Esophagus squamous epithelium (tissue), 5 donors: ENCODE measurements around the gene C17orf50. TPM values are rescaled to one million over a fixed set of nuclear protein-coding genes. Genes with fewer than 3 reads are reported as not detected.

Experiments used
- DNase-seq: peaks from one replicate; lab custom pipeline; 2025; lab: John Stamatoyannopoulos, UW
- H3K27ac ChIP-seq, 4 donors: fragments of 200-600 bp; sonication (generic); one replicate each; pipeline ENCODE4 v1.5.1; 2016 to 2019; ENCODE audit warnings: mild to moderate bottlenecking in 1 of 4
- H3K27me3 ChIP-seq, 4 donors: fragments of 200-600 bp; sonication (generic); 1 replicate in 3 of 4; 2 replicates in 1 of 4; pipeline versions ENCODE4 v1.5.1 to v1.6.0; 2017 to 2021; ENCODE audit warnings: antibody characterized with exemption in 1 of 4
- H3K36me3 ChIP-seq, 3 donors: fragments of 200-600 bp; sonication (generic); one replicate each; pipeline ENCODE4 v1.5.1; 2016 to 2019
- H3K4me1 ChIP-seq, 3 donors: fragments of 200-600 bp; sonication (generic); one replicate each; pipeline ENCODE4 v1.5.1; 2017 to 2019
- H3K4me3 ChIP-seq, 4 donors: fragments of 200-600 bp; sonication (generic); 1 replicate in 3 of 4; 2 replicates in 1 of 4; pipeline ENCODE4 v1.5.1; 2016 to 2019; ENCODE audit warnings: mild to moderate bottlenecking in 2 of 4, moderate library complexity in 1 of 4
- H3K9me3 ChIP-seq, 3 donors: fragments of 200-600 bp; sonication (generic); one replicate each; pipeline ENCODE4 v1.5.1; 2016 to 2019
- CTCF ChIP-seq, 6 experiments: fragments of 450-650 bp in 4 of 6; fragments of 200-600 bp in 2 of 6; sonication (generic) in 2 of 6; IDR thresholded peaks; one replicate each; pipeline ENCODE4 v1.5.1; 2016 to 2019; ENCODE audit warnings: antibody characterized with exemption in 6 of 6, mild to moderate bottlenecking in 4 of 6, moderate library complexity in 4 of 6
- POLR2A ChIP-seq, 4 donors: fragments of 450-650 bp; IDR thresholded peaks; one replicate each; pipeline ENCODE4 v1.6.1; 2017; ENCODE audit warnings: antibody characterized with exemption in 4 of 4, mild to moderate bottlenecking in 4 of 4, moderate library complexity in 3 of 4
- WGBS, 2 donors: methylation state at CpG; one replicate each; pipeline ENCODE4 v1.1.5; 2018; 5-methylcytosine and 5-hydroxymethylcytosine counted together
- intact Hi-C: fragments of 100-400 bp; cut with DNase I; formaldehyde crosslinking; loops from one replicate; pipeline ENCODE4 v1.15.0; 2022
- total RNA-seq, 4 donors: library from RNA; depleted of rRNA; stranded (reverse); fragments of >200 nt; gene quantifications; one replicate each; pipeline ENCODE4 v1.1.0, GENCODE V29; 2016
- donor health status: DM: yes; HTN: yes; CAD: no.

C17orf50 gene
- total RNA-seq: not detected

GRCh38 chr17:35760587-35760986 is at the start of gene C17orf50:
C17orf50 (plus strand) TSS chr17:35760887; CDS start chr17:35760942, 55 bp downstream.
- WGBS, 2 donors: 83% methylated on average over 1 of the region's 1 CpG; no CpG with 5 or more reads in 1 of the 2 donors
- Histone ChIP-seq H3K36me3 (no peaks in the 10 kb centered on the region), H3K9me3 (no peaks in the 10 kb centered on the region), H3K4me3 (no peak within 1 kb of the TSS), H3K27ac (no peak within 1 kb of the TSS), H3K4me1 (peaks cover 5 to 20% (median 14%) of the 10 kb centered on the region in 3 donors), H3K27me3 (no peaks in the 10 kb centered on the region)
- intact Hi-C loops: no loop called here
- TF ChIP-seq POLR2A (IDR thresholded peaks at IDR 0.05): no peak
- TF ChIP-seq CTCF (IDR thresholded peaks at IDR 0.05): no peak
- DNase-seq: no peak

GRCh38 chr17:35710950-35711349 is 49.7 kb upstream of the C17orf50 start:
- H3K9me3 ChIP-seq: no peaks in the 10 kb centered on the region
- no peak overlapping the region for H3K27ac ChIP-seq
- TF ChIP-seq CTCF (IDR thresholded peaks at IDR 0.05) (no peak), POLR2A (IDR thresholded peaks at IDR 0.05) (no peak)
- intact Hi-C loops: no loop called here
- H3K27me3 ChIP-seq: no peaks in the 10 kb centered on the region
- H3K36me3 ChIP-seq: peaks cover 0 to 60% (median 5%) of the 10 kb centered on the region in 3 donors
- WGBS, 2 donors: 96 to 97% methylated on average over 2 of the region's 2 CpGs
- H3K4me1 ChIP-seq: peaks cover 0 to 16% (median 0%) of the 10 kb centered on the region in 3 donors
- H3K4me3 ChIP-seq: no peak overlapping the region
- no peak for DNase-seq

DNA sequence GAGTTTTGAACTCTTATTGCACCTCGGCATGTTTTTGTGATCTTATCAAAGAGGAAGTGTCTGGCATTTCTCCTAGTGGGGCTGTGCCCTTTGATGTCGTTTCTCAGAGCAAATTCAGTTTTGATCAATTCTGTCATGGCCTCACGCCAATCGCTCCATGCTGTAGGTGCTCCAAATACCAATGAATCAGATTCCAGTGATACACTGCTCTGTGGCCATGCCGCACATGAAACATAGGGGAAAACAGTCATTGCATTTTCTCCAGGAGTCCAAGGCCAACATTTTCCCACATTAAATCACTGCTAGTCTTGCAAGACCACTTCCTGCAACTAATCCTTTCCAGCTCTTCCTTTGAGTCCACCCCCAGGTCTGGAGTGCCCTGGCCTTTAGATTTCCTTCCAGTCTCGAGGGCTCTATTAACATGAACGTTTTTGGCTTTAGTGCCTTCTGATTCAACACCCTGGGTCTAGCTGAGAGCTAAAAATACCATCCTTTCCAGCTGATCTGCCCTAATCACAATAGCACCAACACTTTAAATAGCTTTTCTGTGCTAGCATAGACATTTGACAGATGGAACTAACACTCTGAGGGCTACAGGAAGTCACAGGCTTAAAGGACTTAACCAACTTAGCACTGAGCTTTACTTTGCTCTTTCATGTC is 47.5 kb upstream of the C17orf50 start:
- peaks cover 0 to 38% (median 3%) of the 10 kb centered on the region in 3 donors for H3K4me1 ChIP-seq
- peak overlapping the region in 1 of 4 donors; percentile 3 for H3K27ac ChIP-seq
- intact Hi-C loops: no loop called here
- no peak overlapping the region for H3K4me3 ChIP-seq
- no peak for DNase-seq
- no peaks in the 10 kb centered on the region for H3K9me3 ChIP-seq
- H3K27me3 ChIP-seq: no peaks in the 10 kb centered on the region
- WGBS, 2 donors: 52 to 54% methylated on average over 6 to 7 of the region's 7 CpGs
- TF ChIP-seq CTCF (IDR thresholded peaks at IDR 0.05) (no peak), POLR2A (IDR thresholded peaks at IDR 0.05) (no peak)
- peaks cover 0 to 80% (median 5%) of the 10 kb centered on the region in 3 donors for H3K36me3 ChIP-seq

DNA sequence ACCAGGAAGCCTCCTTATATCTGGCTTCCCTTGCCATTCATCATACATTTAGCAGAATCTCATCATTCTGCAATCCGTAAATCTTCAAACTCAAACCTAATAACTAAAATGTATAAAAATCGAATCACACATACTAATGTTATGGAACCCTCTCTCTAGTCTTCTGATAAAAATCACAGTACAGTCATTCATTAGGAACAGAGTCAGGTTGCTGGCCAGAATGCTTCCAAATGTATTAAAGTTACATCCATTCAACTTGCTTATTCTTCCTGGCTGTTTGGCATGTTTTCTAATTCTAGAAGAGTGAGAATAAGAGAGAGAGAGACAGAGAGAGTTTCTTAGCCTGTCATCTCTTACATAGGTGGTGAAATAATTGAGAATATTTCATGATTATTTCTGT is 45.7 kb upstream of the C17orf50 start:
- 84 to 88% methylated on average over 2 of the region's 2 CpGs for WGBS, 2 donors
- intact Hi-C loops: no loop called here
- H3K27ac ChIP-seq: no peak overlapping the region
- peaks cover 3 to 38% (median 3%) of the 10 kb centered on the region in 3 donors for H3K4me1 ChIP-seq
- no peaks in the 10 kb centered on the region for H3K27me3 ChIP-seq
- no peak for TF ChIP-seq CTCF (IDR thresholded peaks at IDR 0.05)
- TF ChIP-seq POLR2A (IDR thresholded peaks at IDR 0.05): no peak
- no peaks in the 10 kb centered on the region for H3K9me3 ChIP-seq
- H3K4me3 ChIP-seq: no peak overlapping the region
- H3K36me3 ChIP-seq: peaks cover 0 to 76% (median 9%) of the 10 kb centered on the region in 3 donors
- DNase-seq: no peak

- Histone ChIP-seq H3K4me1 (peaks cover 3 to 38% (median 3%) of the 10 kb centered on the region in 3 donors), H3K27ac (no peak overlapping the region), H3K36me3 (peaks cover 0 to 74% (median 9%) of the 10 kb centered on the region in 3 donors), H3K27me3 (no peaks in the 10 kb centered on the region), H3K9me3 (no peaks in the 10 kb centered on the region), H3K4me3 (no peak overlapping the region)
- no peak for DNase-seq
- intact Hi-C loops: no loop called here
- TF ChIP-seq POLR2A (IDR thresholded peaks at IDR 0.05) (no peak), CTCF (IDR thresholded peaks at IDR 0.05) (no peak)
These were observed 45.3 kb upstream of the C17orf50 start for GRCh38 chr17:35715416-35715815.
